T47D (cell line): ENCODE results near the gene AHDC1.
"Not testable (repeated sequence)": the region's sequence is repeated elsewhere in the genome, so short reads cannot be mapped to it uniquely, and the experiment has no call there.

Source experiments
- DNase-seq, 2 experiments: peaks; one replicate each; pipeline versions ENCODE4 v3.0.0 to v3.0.0-alpha.2; 2011 to 2012; ENCODE audit warnings: low read depth in 1 of 2, low spot score in 1 of 2
- JUND ChIP-seq: IDR thresholded peaks from 2 replicates; pipeline ENCODE4 v1.6.1; 2012; ENCODE audit warnings: low read depth
- in situ Hi-C: cut with HindIII; loops from 2 replicates; pipeline ENCODE4 v1.10.0; 2016; ENCODE audit warnings: low sequenced_read_pairs, low pct_unique_long_range_greater_than_20kb

AHDC1 gene

GRCh38 chr1:27626031-27626935, 22.3 kb upstream of the AHDC1 start:
- in situ Hi-C loops = no loop called here
- TF ChIP-seq JUND = no peak
- no peak for DNase-seq

- no peak for DNase-seq
- no peak for TF ChIP-seq JUND
- in situ Hi-C loops = no loop called here
These were observed 20.7 kb upstream of the AHDC1 start for GRCh38 chr1:27624467-27625178.

GRCh38 chr1:27623327-27624212, 19.6 kb upstream of the AHDC1 start:
- TF ChIP-seq JUND = no peak
- DNase-seq = no peak
- in situ Hi-C loops = no loop called here

- no peak for TF ChIP-seq JUND
- in situ Hi-C loops = no loop called here
- DNase-seq = no peak
These were observed 18.9 kb upstream of the AHDC1 start for GRCh38 chr1:27622828-27623227.

DNA sequence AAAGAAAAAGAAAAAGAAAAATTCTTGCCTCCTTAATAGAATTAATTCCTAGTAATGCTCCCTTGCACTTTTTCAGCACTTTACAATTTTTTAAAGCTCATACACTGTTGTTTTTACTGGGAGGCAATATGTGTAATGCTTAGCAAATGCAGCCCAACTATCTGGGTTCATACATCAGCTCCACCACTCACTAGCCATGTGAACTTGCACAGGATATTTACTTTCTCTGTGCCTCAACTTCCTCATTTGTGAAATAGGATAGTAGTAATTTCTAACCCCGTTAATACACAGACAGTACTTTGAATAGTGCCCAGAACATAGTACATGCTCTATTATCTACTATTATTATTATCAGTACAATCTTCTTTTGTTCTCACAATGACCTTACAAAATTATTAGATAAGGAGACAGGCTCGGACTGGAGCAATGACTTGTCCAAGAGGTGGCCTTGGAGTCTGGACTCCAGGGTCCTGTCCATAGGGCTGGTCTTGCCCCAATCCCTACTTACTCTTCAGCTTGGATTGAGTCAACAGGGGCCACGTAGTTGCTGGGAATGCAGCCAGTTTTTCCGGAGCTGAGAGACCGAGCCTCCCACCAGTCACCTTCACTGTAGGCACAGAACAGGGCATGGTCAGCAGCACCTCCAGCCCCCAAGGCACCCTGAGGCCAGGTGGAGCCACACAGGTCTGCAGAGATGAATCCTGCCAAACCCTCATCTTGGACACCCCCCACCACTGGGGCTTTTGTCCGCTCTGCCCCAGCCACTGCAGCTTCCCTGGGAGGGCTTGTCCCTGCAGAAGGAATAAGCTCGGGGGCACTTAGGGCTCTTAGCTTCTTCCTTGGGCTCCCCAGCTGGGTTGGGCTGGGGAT, 17.3 kb upstream of the AHDC1 start:
- no peak for DNase-seq
- TF ChIP-seq JUND = no peak
- in situ Hi-C loops = no loop called here

- DNase-seq, in situ Hi-C loops: not testable (repeated sequence)
These were observed 16.0 kb upstream of the AHDC1 start for GRCh38 chr1:27619782-27620438.

DNA sequence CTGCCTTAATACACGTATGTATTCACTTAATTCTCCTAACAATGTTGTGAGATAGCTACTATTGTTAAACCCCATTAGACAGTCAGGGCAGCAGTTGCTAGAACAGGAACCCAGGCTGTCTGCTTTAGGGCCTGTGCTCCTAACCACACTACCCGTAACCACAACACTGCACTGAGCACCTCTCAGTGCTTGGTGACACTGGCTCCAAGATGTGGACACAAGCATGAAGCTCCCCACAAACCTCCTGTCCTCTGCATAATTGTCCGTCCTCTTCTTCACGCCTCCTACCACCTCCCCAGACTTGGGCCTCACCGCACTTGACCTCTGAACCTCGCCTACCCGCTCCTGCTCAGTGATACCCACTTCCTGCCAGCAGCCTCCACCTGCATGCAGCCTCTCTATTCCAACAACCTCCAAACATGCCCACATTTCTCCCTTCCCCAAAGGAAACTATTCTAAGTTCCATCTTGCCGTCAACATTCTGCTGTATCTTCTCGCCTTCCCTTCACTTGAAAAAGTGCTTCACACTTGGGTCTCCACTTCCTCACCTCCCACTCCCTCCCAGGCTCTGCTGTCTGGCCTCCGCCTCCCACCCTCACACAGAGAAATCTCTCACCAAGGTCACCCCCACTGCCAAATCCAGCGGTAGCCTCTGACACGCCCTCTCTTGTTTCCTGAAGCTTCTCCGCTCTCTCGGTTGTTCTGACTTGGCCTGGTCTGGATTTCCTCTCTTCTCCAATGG, 14.6 kb upstream of the AHDC1 start:
- in situ Hi-C loops = no loop called here

GRCh38 chr1:27617420-27617819, 13.5 kb upstream of the AHDC1 start:
- in situ Hi-C loops = no loop called here
- no peak for TF ChIP-seq JUND

More for the DNA sequence above, 14.6 kb upstream of the AHDC1 start:
- DNase-seq = no peak
- TF ChIP-seq JUND = no peak

GRCh38 chr1:27616441-27616840, 12.5 kb upstream of the AHDC1 start:
- in situ Hi-C loops = no loop called here
- DNase-seq = no peak
- TF ChIP-seq JUND = no peak

More at GRCh38 chr1:27617420-27617819, 13.5 kb upstream of the AHDC1 start:
- DNase-seq = no peak

- TF ChIP-seq JUND = no peak
- in situ Hi-C loops = no loop called here
- no peak for DNase-seq
These were observed 11.6 kb upstream of the AHDC1 start for GRCh38 chr1:27615346-27616192.
